K562 (cell line): ENCODE measurements around the gene CASP9. TPM values are rescaled to one million over a fixed set of nuclear protein-coding genes. Genes with fewer than 3 reads are reported as not detected.
A peak's percentile ranks its signal among the peaks of the same experiment; 100 is the strongest.
"Not testable (repeated sequence)": the region's sequence is repeated elsewhere in the genome, so short reads cannot be mapped to it uniquely, and the experiment has no call there.

Experiments
- ATAC-seq: fragments of 200-7000 bp; cut with Tn5 transposase; 3 replicates; pipeline ENCODE4 v1.9.1; 2020; ENCODE audit warnings: moderate library complexity
- BruUV-seq: library from RNA; stranded (reverse); fragments of 400-500 nt; replicated peaks from 2 replicates; lab custom pipeline; 2021; lab: Mats Ljungman, UMichigan
- CTCF ChIA-PET: fragments of 300-600 bp; formaldehyde crosslinking; extraction: SDS; loops from one replicate; lab custom pipeline; 2021; ENCODE audit warnings: low intra/inter-chr PET ratio; lab: Yijun Ruan, JAX
- POLR2A ChIA-PET: fragments of 300-600, 350-650 bp; sonication (Branson Sonifier 250); formaldehyde crosslinking; extraction: SDS; loops from one replicate; lab custom pipeline; 2021; ENCODE audit warnings: antibody characterized with exemption, inconsistent platforms; lab: Yijun Ruan, JAX
- DNase-seq, 4 experiments: peaks; one replicate each; pipeline versions ENCODE4 v3.0.0 to v3.0.0-alpha.2; 2011 to 2018; ENCODE audit warnings: low spot score in 3 of 4, mixed read lengths in 3 of 4; ENCODE audit errors: extremely low read depth in 1 of 4
- FAIRE-seq: peaks from 2 replicates; lab custom pipeline; 2011; peaks lifted over from hg19 to GRCh38; lab: Jason Lieb, UNC
- H2AFZ ChIP-seq: 2 replicates; pipeline ENCODE4 v1.6.0; 2011; ENCODE audit warnings: low read depth, low read length, control low read depth, inconsistent platforms
- H3K27ac ChIP-seq: fragments of 200-600 bp; 3 replicates; pipeline ENCODE4 v1.8.0; 2011; ENCODE audit warnings: low read depth, mild to moderate bottlenecking, control low read depth, inconsistent platforms, low read length, moderate library complexity, mixed read lengths; ENCODE audit errors: extremely low read depth
- H3K27me3 ChIP-seq, 2 experiments: fragments of 300-600 bp in 1 of 2; 2 replicates in 1 of 2; 3 replicates in 1 of 2; pipeline versions ENCODE4 v1.6.0 to v1.8.0; 2011; ENCODE audit warnings: inconsistent platforms in 2 of 2, low read length in 2 of 2, mild to moderate bottlenecking in 1 of 2, mixed read lengths in 1 of 2, moderate library complexity in 1 of 2; ENCODE audit not compliant: control insufficient read depth in 2 of 2, insufficient read depth in 2 of 2
- H3K36me3 ChIP-seq: fragments of 300-600 bp; 3 replicates; pipeline ENCODE4 v1.8.0; 2011; ENCODE audit warnings: mild to moderate bottlenecking, low read length, inconsistent platforms; ENCODE audit not compliant: control insufficient read depth, insufficient read depth
- H3K4me1 ChIP-seq, 2 experiments: fragments of 200-600 bp in 1 of 2; replicated peaks in 1 of 2; 2 replicates in 1 of 2; 3 replicates in 1 of 2; pipeline versions ENCODE4 v1.5.1 to v1.8.0; 2011; ENCODE audit warnings: inconsistent platforms in 2 of 2, low read length in 2 of 2, mild to moderate bottlenecking in 1 of 2, mixed read lengths in 1 of 2, moderate library complexity in 1 of 2; ENCODE audit not compliant: control insufficient read depth in 2 of 2, insufficient read depth in 2 of 2
- H3K4me2 ChIP-seq: 2 replicates; pipeline ENCODE4 v1.6.1; 2011; ENCODE audit warnings: low read length, control low read depth, inconsistent platforms, mixed read lengths; ENCODE audit not compliant: insufficient read depth
- H3K4me3 ChIP-seq: fragments of 200-600 bp; sonication (generic), shearing (Covaris generic); 2 replicates; pipeline ENCODE4 v1.5.1; 2016; ENCODE audit warnings: control low read depth, inconsistent platforms
- H3K79me2 ChIP-seq: fragments of 200-600 bp; 3 replicates; pipeline ENCODE4 v1.8.0; 2011; ENCODE audit warnings: low read length, inconsistent platforms; ENCODE audit not compliant: control insufficient read depth, insufficient read depth
- H3K9ac ChIP-seq, 2 experiments: 2 replicates each; pipeline versions ENCODE4 v1.6.0 to v1.6.1; 2011; ENCODE audit warnings: low read depth in 2 of 2, low read length in 2 of 2, control low read depth in 1 of 2, inconsistent platforms in 1 of 2, mild to moderate bottlenecking in 1 of 2, mixed read lengths in 1 of 2; ENCODE audit not compliant: insufficient read depth in 1 of 2
- H3K9me1 ChIP-seq: one replicate; pipeline ENCODE4 v1.6.0; 2011; ENCODE audit warnings: inconsistent platforms, mild to moderate bottlenecking, low read length, moderate library complexity; ENCODE audit not compliant: control insufficient read depth, insufficient read depth
- H3K9me3 ChIP-seq: replicated peaks from 2 replicates; pipeline ENCODE4 v1.5.1; 2011; ENCODE audit warnings: low read depth, low read length, inconsistent platforms; ENCODE audit not compliant: control insufficient read depth, insufficient read depth
- H4K20me1 ChIP-seq: replicated peaks from 2 replicates; pipeline ENCODE4 v1.6.1; 2011; ENCODE audit warnings: low read length, inconsistent platforms, mixed read lengths; ENCODE audit not compliant: control insufficient read depth, insufficient read depth
- CEBPB ChIP-seq: fragments of 450-650 bp; IDR thresholded peaks from 2 replicates; pipeline ENCODE4 v1.6.1; 2016; ENCODE audit warnings: missing genetic modification characterization, missing compliant biosample characterization
- WGBS: fragments of 100-300 bp; shearing (Covaris generic); methylation state at CpG from one replicate; pipeline ENCODE4 v1.1.6; 2016; ENCODE audit warnings: low coverage, mixed read lengths; ENCODE audit not compliant: insufficient coverage; ENCODE audit errors: missing lambda C conversion rate; 5-methylcytosine and 5-hydroxymethylcytosine counted together
- in situ Hi-C: fragments of 300-500 bp; cut with MboI; formaldehyde crosslinking; loops from 4 replicates; pipeline ENCODE4 v1.15.0; 2018; ENCODE audit warnings: inconsistent platforms, mixed read lengths
- intact Hi-C: fragments of 100-400 bp; cut with micrococcal nuclease; formaldehyde crosslinking; loops from 2 replicates; pipeline ENCODE4 v1.14.2; 2022
- polyA plus RNA-seq, 8 experiments: library from polyadenylated mRNA; depleted of rRNA in 4 of 8; stranded (reverse) in 5 of 8; unstranded in 3 of 8; fragments of >200 nt; fragmentation: Nextera tagmentation in 2 of 8; fragmentation: Illumina TruSeq in 1 of 8; extraction: Ambion mirVana in 2 of 8; extraction: Trizol in 1 of 8; gene quantifications; 2 replicates each; pipeline versions ENCODE4 v1.2.1 to v1.2.3, GENCODE V29; 2011 to 2014; ENCODE audit warnings: inconsistent platforms in 1 of 8, missing spikeins in 1 of 8
- total RNA-seq, 7 experiments: library from RNA; depleted of rRNA in 6 of 7; stranded (reverse); fragments of >200 nt in 6 of 7; fragmentation: Illumina TruSeq in 2 of 7; extraction: Trizol in 2 of 7; gene quantifications; 2 replicates each; pipeline versions ENCODE4 v1.2.1 to v1.2.3, GENCODE V29; 2011 to 2021; ENCODE audit warnings: low replicate concordance in 1 of 7
- TF ChIP-seq, protein P1 (sequence below): sonication (generic); IDR thresholded peaks from 2 replicates; pipeline ENCODE4 v1.6.1; 2016

CASP9 gene
- total and polyA plus RNA-seq, 9 of the 15 experiments (the other 6 are each of a cell fraction or from before 2014, with no cell fraction given): 10.8 to 54.1 (median 30.7) TPM

DNA sequence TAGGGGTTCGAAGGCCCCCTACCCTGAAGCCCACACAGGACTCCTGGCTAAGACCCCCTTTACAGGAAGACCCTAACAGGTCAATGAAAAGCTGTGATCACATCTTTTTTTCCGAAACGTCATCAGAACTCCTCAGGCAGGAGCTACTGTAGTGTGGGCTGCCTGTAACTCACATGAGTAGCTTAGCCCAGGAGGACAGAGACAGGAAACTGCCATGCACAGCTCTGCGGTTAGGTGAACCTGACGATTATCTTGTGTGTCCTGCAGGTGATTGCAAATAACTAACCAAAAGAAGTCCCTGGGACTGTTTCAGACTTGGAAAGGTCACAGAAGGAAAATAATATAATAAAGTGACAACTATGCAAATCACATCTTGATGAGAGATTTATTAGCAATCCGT is 52.3 kb downstream of the CASP9 start:
- intact Hi-C loops, H4K20me1 ChIP-seq, H3K9ac ChIP-seq, H3K79me2 ChIP-seq, H3K4me1 ChIP-seq, H3K36me3 ChIP-seq, H3K27me3 ChIP-seq, DNase-seq, BruUV-seq, H3K9me1 ChIP-seq, H3K9me3 ChIP-seq: not testable (repeated sequence)
- TF ChIP-seq, protein P1, sequence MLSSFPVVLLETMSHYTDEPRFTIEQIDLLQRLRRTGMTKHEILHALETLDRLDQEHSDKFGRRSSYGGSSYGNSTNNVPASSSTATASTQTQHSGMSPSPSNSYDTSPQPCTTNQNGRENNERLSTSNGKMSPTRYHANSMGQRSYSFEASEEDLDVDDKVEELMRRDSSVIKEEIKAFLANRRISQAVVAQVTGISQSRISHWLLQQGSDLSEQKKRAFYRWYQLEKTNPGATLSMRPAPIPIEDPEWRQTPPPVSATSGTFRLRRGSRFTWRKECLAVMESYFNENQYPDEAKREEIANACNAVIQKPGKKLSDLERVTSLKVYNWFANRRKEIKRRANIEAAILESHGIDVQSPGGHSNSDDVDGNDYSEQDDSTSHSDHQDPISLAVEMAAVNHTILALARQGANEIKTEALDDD: 0 out of 2 replicates have a peak, but pooled peaks have one; percentile 25
- TF ChIP-seq, all 486 proteins: peak for 1; not testable (repeated sequence) for 485
- H2AFZ ChIP-seq, FAIRE-seq, in situ Hi-C loops, H3K4me3 ChIP-seq, POLR2A ChIA-PET, H3K4me2 ChIP-seq, CTCF ChIA-PET, H3K27ac ChIP-seq: not testable (repeated sequence)
- WGBS: 17% methylated on average over 6 of the region's 6 CpGs
- ATAC-seq: 0 out of 3 replicates have a peak, but pooled peaks have one; percentile 22

DNA sequence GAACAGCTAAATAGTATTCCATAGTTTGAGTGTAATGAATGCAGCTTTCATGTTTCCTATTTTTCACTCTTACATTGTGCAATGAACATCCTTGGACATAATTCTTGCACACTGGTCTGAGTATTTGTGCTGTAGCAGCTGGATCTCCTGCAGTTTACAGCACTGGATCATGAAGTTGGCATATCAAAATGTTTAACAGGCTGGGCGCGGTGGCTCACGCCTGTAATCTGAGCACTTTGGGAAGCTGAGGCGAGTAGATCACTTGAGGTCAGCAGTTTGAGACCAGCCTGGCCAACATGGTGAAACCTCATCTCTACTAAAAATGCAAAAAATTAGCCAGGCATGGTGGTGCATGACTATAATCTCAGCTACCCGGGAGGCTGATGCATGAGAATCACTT is 52.9 kb downstream of the CASP9 start:
- H3K4me2 ChIP-seq, BruUV-seq, in situ Hi-C loops, H3K27me3 ChIP-seq, H3K4me3 ChIP-seq, H4K20me1 ChIP-seq, CTCF ChIA-PET, DNase-seq, H3K9me3 ChIP-seq, ATAC-seq, H3K9ac ChIP-seq, H3K27ac ChIP-seq, FAIRE-seq, H3K79me2 ChIP-seq, H3K4me1 ChIP-seq, H2AFZ ChIP-seq, POLR2A ChIA-PET, intact Hi-C loops, H3K9me1 ChIP-seq, H3K36me3 ChIP-seq: not testable (repeated sequence)
- TF ChIP-seq CEBPB (tag): 0 out of 2 replicates have a peak, but pooled peaks have one; percentile 10
- 54% methylated on average over 5 of the region's 5 CpGs for WGBS

DNA sequence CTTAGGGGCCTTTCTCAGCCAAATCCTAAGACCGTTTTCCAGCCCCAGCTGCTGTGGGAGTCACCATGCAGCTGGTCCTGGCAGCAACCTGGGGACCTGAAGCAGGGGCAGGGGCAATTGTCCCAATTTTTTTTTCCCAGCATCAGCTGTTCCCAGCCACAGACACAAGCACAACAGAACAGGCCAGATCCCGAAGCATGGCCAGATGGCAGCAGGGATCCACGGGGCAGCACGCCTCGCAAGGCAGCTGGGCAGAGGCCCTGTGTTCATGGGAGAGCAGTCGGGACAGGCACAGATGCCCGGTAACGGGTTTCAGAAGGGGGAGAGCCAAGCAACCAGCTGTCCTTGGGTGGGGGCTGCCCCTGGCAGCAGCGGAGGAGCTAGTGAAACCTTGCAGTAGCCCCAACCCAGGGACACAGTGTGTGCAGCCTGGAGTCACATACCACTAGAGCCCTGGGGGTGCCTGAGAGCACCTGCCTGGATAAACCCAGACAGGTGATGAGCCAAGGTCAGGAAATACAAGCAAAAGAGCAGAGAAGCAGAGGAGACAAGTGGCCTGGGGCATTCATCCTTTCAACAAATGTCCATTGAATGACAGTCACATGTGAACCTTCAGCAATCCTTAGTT is 54.1 kb downstream of the CASP9 start:
- POLR2A ChIA-PET: interaction anchor here (0.7 kb wide), 1 partner anchor 125 kb away, joined by 3 read pairs; no protein-coding TSS in a partner anchor
- H4K20me1 ChIP-seq, H3K36me3 ChIP-seq, CTCF ChIA-PET, intact Hi-C loops, H3K9ac ChIP-seq, H3K9me1 ChIP-seq, H2AFZ ChIP-seq, H3K27me3 ChIP-seq, H3K27ac ChIP-seq, H3K4me1 ChIP-seq, H3K79me2 ChIP-seq, H3K9me3 ChIP-seq, FAIRE-seq, H3K4me2 ChIP-seq, BruUV-seq, DNase-seq, H3K4me3 ChIP-seq, in situ Hi-C loops, ATAC-seq: not testable (repeated sequence)
- WGBS: 25% methylated on average over 6 of the region's 9 CpGs
